ENCODE results near the gene STK11IP. TPM values are rescaled to one million over a fixed set of nuclear protein-coding genes. Genes with fewer than 3 reads are reported as not detected.

The STK11IP gene
- total RNA-seq, 4 donors from 2014 or later, result 25.3 to 68.0 (median 29.2) TPM

- Histone ChIP-seq H3K36me3 (peaks cover 3% of the 10 kb centered on the region), H3K9me3 (no peaks in the 10 kb centered on the region), H3K4me1 (no peaks in the 10 kb centered on the region), H3K27ac (no peak overlapping the region), H3K4me3 (no peak overlapping the region), H3K27me3 (peaks cover 5% of the 10 kb centered on the region)
- DNase-seq (ENCODE audit: low spot score in 2 of 2), result peak in 1 of 2 donors; percentile 71
- no peak for TF ChIP-seq POLR2A (IDR thresholded peaks at IDR 0.05)
- TF ChIP-seq POLR2AphosphoS5 (IDR thresholded peaks at IDR 0.05), result no peak
- TF ChIP-seq EP300 (IDR thresholded peaks at IDR 0.05), result no peak
- TF ChIP-seq CTCF (IDR thresholded peaks at IDR 0.05), result no peak
- WGBS, result 88% methylated on average over 22 of the region's 24 CpGs
These were observed 38.7 kb downstream of the STK11IP start for GRCh38 chr2:219636144-219636915.

- TF ChIP-seq POLR2A (IDR thresholded peaks at IDR 0.05), result no peak
- TF ChIP-seq POLR2AphosphoS5 (IDR thresholded peaks at IDR 0.05), result no peak
- H3K9me3 ChIP-seq, result no peaks in the 10 kb centered on the region
- H3K36me3 ChIP-seq, result peaks cover 3% of the 10 kb centered on the region
- no peak overlapping the region for H3K27ac ChIP-seq
- H3K4me3 ChIP-seq, result no peak overlapping the region
- H3K27me3 ChIP-seq, result peaks cover 5% of the 10 kb centered on the region
- WGBS, result 56% methylated on average over 6 of the region's 13 CpGs
- peak in 1 of 2 donors; percentile 44 for DNase-seq (ENCODE audit: low spot score in 2 of 2)
- peaks cover 3% of the 10 kb centered on the region for H3K4me1 ChIP-seq
These were observed 39.5 kb downstream of the STK11IP start for GRCh38 chr2:219636941-219637841.

- Histone ChIP-seq H3K4me3 (no peak overlapping the region), H3K27ac (no peak overlapping the region), H3K36me3 (no peaks in the 10 kb centered on the region), H3K4me1 (peaks cover 9% of the 10 kb centered on the region), H3K9me3 (no peaks in the 10 kb centered on the region), H3K27me3 (peaks cover 5% of the 10 kb centered on the region)
- TF ChIP-seq POLR2A (IDR thresholded peaks at IDR 0.05) (no peak), EP300 (IDR thresholded peaks at IDR 0.05) (no peak), POLR2AphosphoS5 (IDR thresholded peaks at IDR 0.05) (no peak)
- WGBS, result 95% methylated on average over 9 of the region's 9 CpGs
- peak in 1 of 2 donors; percentile 60 for DNase-seq (ENCODE audit: low spot score in 2 of 2)
These were observed 40.2 kb downstream of the STK11IP start for GRCh38 chr2:219637842-219638185.

GRCh38 chr2:219638217-219638947, 40.7 kb downstream of the STK11IP start:
- Histone ChIP-seq H3K36me3 (no peaks in the 10 kb centered on the region), H3K4me3 (no peak overlapping the region), H3K4me1 (peaks cover 10% of the 10 kb centered on the region), H3K27me3 (peaks cover 5% of the 10 kb centered on the region), H3K27ac (no peak overlapping the region), H3K9me3 (no peaks in the 10 kb centered on the region)
- peak in 1 of 2 donors; percentile 60 for DNase-seq (ENCODE audit: low spot score in 2 of 2)
- TF ChIP-seq POLR2A (IDR thresholded peaks at IDR 0.05) (no peak), CTCF (IDR thresholded peaks at IDR 0.05) (no peak), EP300 (IDR thresholded peaks at IDR 0.05) (no peak), POLR2AphosphoS5 (IDR thresholded peaks at IDR 0.05) (no peak)
- 80% methylated on average over 17 of the region's 17 CpGs for WGBS

- H3K4me1 ChIP-seq, result peaks cover 10% of the 10 kb centered on the region
- TF ChIP-seq POLR2AphosphoS5 (IDR thresholded peaks at IDR 0.05), result no peak
- 65% methylated on average over 23 of the region's 24 CpGs for WGBS
- peak in 1 of 2 donors; percentile 67 for DNase-seq (ENCODE audit: low spot score in 2 of 2)
- H3K27ac ChIP-seq, result no peak overlapping the region
- peaks cover 5% of the 10 kb centered on the region for H3K27me3 ChIP-seq
- no peaks in the 10 kb centered on the region for H3K36me3 ChIP-seq
- H3K9me3 ChIP-seq, result no peaks in the 10 kb centered on the region
- H3K4me3 ChIP-seq, result no peak overlapping the region
These were observed 41.5 kb downstream of the STK11IP start for GRCh38 chr2:219638948-219639755.

All from suprapubic skin (tissue), 4 donors.